ENCODE results near the gene PSG1.
"Not testable (repeated sequence)": the region's sequence is repeated elsewhere in the genome, so short reads cannot be mapped to it uniquely, and the experiment has no call there.

PSG1 gene

GRCh38 chr19:42846597-42846996, 32.9 kb downstream of the PSG1 start:
- TF ChIP-seq ARNT (IDR thresholded peaks at IDR 0.05), result no peak
- TF ChIP-seq NFRKB (IDR thresholded peaks at IDR 0.05), result no peak
- TF ChIP-seq ZNF384 (IDR thresholded peaks at IDR 0.05), result no peak
- TF ChIP-seq FOXK2 (IDR thresholded peaks at IDR 0.05), result no peak
- no peak for TF ChIP-seq ELF4 (IDR thresholded peaks at IDR 0.05)
- no peak for TF ChIP-seq BHLHE40 (IDR thresholded peaks at IDR 0.05; ENCODE audit: borderline replicate concordance)
- TF ChIP-seq FOXM1 (IDR thresholded peaks at IDR 0.05; ENCODE audit: borderline replicate concordance), result no peak
- no peak for TF ChIP-seq TARDBP (IDR thresholded peaks at IDR 0.05)
- ChIA-PET CTCF (no interaction called here), POLR2A (no interaction called here)
- DNase-seq (ENCODE audit: extremely low spot score), result no peak

- CTCF ChIA-PET; POLR2A ChIA-PET; DNase-seq (ENCODE audit: extremely low spot score): not testable (repeated sequence)
These were observed 35.9 kb downstream of the PSG1 start for GRCh38 chr19:42843631-42844030.

- CTCF ChIA-PET; DNase-seq (ENCODE audit: extremely low spot score); POLR2A ChIA-PET: not testable (repeated sequence)
These were observed 46.6 kb downstream of the PSG1 start for GRCh38 chr19:42832746-42833442.

GRCh38 chr19:42832023-42832680, 47.4 kb downstream of the PSG1 start:
- POLR2A ChIA-PET; CTCF ChIA-PET; DNase-seq (ENCODE audit: extremely low spot score): not testable (repeated sequence)

GRCh38 chr19:42831221-42832019, 48.1 kb downstream of the PSG1 start:
- POLR2A ChIA-PET, result no interaction called here
- no peak for DNase-seq (ENCODE audit: extremely low spot score)
- no peak for TF ChIP-seq L3MBTL2 (conservative IDR thresholded peaks at IDR 0.05)
- TF ChIP-seq CTBP1 (IDR thresholded peaks at IDR 0.05; ENCODE audit: borderline replicate concordance), result no peak
- no peak for TF ChIP-seq FOXA1 (IDR thresholded peaks at IDR 0.05)
- no peak for TF ChIP-seq ARNT (IDR thresholded peaks at IDR 0.05)
- no peak for TF ChIP-seq LEF1 (IDR thresholded peaks at IDR 0.05; ENCODE audit: borderline replicate concordance)
- no peak for TF ChIP-seq HDGF (IDR thresholded peaks at IDR 0.05; ENCODE audit: borderline replicate concordance)
- no peak for TF ChIP-seq BHLHE40 (IDR thresholded peaks at IDR 0.05; ENCODE audit: borderline replicate concordance)
- no peak for TF ChIP-seq ZNF384 (IDR thresholded peaks at IDR 0.05)
- TF ChIP-seq SUZ12 (IDR thresholded peaks at IDR 0.05), result no peak
- TF ChIP-seq FOXK2 (IDR thresholded peaks at IDR 0.05), result no peak
- TF ChIP-seq ELF4 (IDR thresholded peaks at IDR 0.05), result no peak
- CTCF ChIA-PET, result no interaction called here

GRCh38 chr19:42821306-42821977, 58.1 kb downstream of the PSG1 start:
- CTCF ChIA-PET; POLR2A ChIA-PET; DNase-seq (ENCODE audit: extremely low spot score): not testable (repeated sequence)

GRCh38 chr19:42819960-42820650, 59.4 kb downstream of the PSG1 start:
- CTCF ChIA-PET; DNase-seq (ENCODE audit: extremely low spot score); POLR2A ChIA-PET: not testable (repeated sequence)

GRCh38 chr19:42816894-42817293, 62.6 kb downstream of the PSG1 start:
- no peak for TF ChIP-seq SP1 (IDR thresholded peaks at IDR 0.05)
- TF ChIP-seq BHLHE40 (IDR thresholded peaks at IDR 0.05; ENCODE audit: borderline replicate concordance), result no peak
- TF ChIP-seq TARDBP (IDR thresholded peaks at IDR 0.05), result no peak
- no peak for TF ChIP-seq NFRKB (IDR thresholded peaks at IDR 0.05)
- no peak for TF ChIP-seq L3MBTL2 (conservative IDR thresholded peaks at IDR 0.05)
- no peak for TF ChIP-seq PKNOX1 (IDR thresholded peaks at IDR 0.05)
- TF ChIP-seq ELF4 (IDR thresholded peaks at IDR 0.05), result no peak
- no peak for TF ChIP-seq ZNF384 (IDR thresholded peaks at IDR 0.05)
- TF ChIP-seq HDGF (IDR thresholded peaks at IDR 0.05; ENCODE audit: borderline replicate concordance), result no peak
- TF ChIP-seq FOXA1 (IDR thresholded peaks at IDR 0.05), result no peak
- TF ChIP-seq FOXK2 (IDR thresholded peaks at IDR 0.05), result no peak
- no peak for TF ChIP-seq LEF1 (IDR thresholded peaks at IDR 0.05; ENCODE audit: borderline replicate concordance)
- TF ChIP-seq SUZ12 (IDR thresholded peaks at IDR 0.05), result no peak
- TF ChIP-seq ARNT (IDR thresholded peaks at IDR 0.05), result no peak
- TF ChIP-seq FOXM1 (IDR thresholded peaks at IDR 0.05; ENCODE audit: borderline replicate concordance), result no peak
- CTCF ChIA-PET, result no interaction called here

More at GRCh38 chr19:42816894-42817293, 62.6 kb downstream of the PSG1 start:
- POLR2A ChIA-PET, result no interaction called here
- no peak for DNase-seq (ENCODE audit: extremely low spot score)
